IMR-90 (cell line): Measurements from ENCODE around the gene POLR3K. TPM values are rescaled to one million over a fixed set of nuclear protein-coding genes. Genes with fewer than 3 reads are reported as not detected.

Experiments
- ATAC-seq: fragments of 200-7000 bp; cut with Tn5 transposase; 2 replicates; pipeline ENCODE4 v1.9.1; 2020; ENCODE audit warnings: low read depth, mild to moderate bottlenecking, moderate library complexity
- BruUV-seq: library from RNA; stranded (reverse); fragments of 400-500 nt; replicated peaks from 2 replicates; lab custom pipeline; 2021; lab: Mats Ljungman, UMichigan
- CTCF ChIA-PET: fragments of 300-600 bp; formaldehyde crosslinking; extraction: SDS; loops from one replicate; lab custom pipeline; 2021; ENCODE audit warnings: antibody characterized with exemption; lab: Yijun Ruan, JAX
- POLR2A ChIA-PET: fragments of 300-600 bp; sonication (Branson Sonifier 250); formaldehyde crosslinking; loops from one replicate; lab custom pipeline; 2022; ENCODE audit warnings: antibody characterized with exemption; ENCODE audit not compliant: unreplicated experiment; lab: Charles Lee
- DNase-seq: peaks from one replicate; pipeline ENCODE4 v3.0.0; 2013
- H2AFZ ChIP-seq: replicated peaks from 2 replicates; pipeline ENCODE3; 2013; ENCODE audit warnings: low read length, mild to moderate bottlenecking; ENCODE audit not compliant: poor library complexity
- H2AK5ac ChIP-seq: 2 replicates; pipeline ENCODE4 v1.6.1; 2013; ENCODE audit warnings: low read depth, low read length, inconsistent platforms
- H2AK9ac ChIP-seq: replicated peaks from 2 replicates; pipeline ENCODE3; 2013; ENCODE audit warnings: mild to moderate bottlenecking, low read depth, low read length, moderate library complexity; ENCODE audit not compliant: poor library complexity
- H2BK120ac ChIP-seq: 2 replicates; pipeline ENCODE4 v1.6.1; 2013; ENCODE audit warnings: low read depth, low read length, inconsistent platforms
- H2BK15ac ChIP-seq: 3 replicates; pipeline ENCODE4 v1.6.1; 2013; ENCODE audit warnings: low read depth, low read length, inconsistent platforms
- H2BK20ac ChIP-seq: 2 replicates; pipeline ENCODE4 v1.6.1; 2013; ENCODE audit warnings: low read depth, mild to moderate bottlenecking, inconsistent platforms, low read length, moderate library complexity
- H2BK5ac ChIP-seq: 2 replicates; pipeline ENCODE4 v1.6.1; 2013; ENCODE audit warnings: mild to moderate bottlenecking, low read depth, low read length, inconsistent platforms; ENCODE audit not compliant: poor library complexity, severe bottlenecking
- H3K14ac ChIP-seq: replicated peaks from 2 replicates; pipeline ENCODE4 v1.6.1; 2013; ENCODE audit warnings: low read depth, low read length, inconsistent platforms
- H3K18ac ChIP-seq: 2 replicates; pipeline ENCODE4 v1.6.1; 2013; ENCODE audit warnings: low read depth, low read length, control low read depth
- H3K23ac ChIP-seq: 2 replicates; pipeline ENCODE4 v1.6.1; 2013; ENCODE audit warnings: low read depth, low read length, inconsistent platforms
- H3K27ac ChIP-seq: 2 replicates; pipeline ENCODE4 v1.5.1; 2013; ENCODE audit warnings: mild to moderate bottlenecking, control low read depth, low read length; ENCODE audit not compliant: insufficient read depth
- H3K27me3 ChIP-seq: 2 replicates; pipeline ENCODE4 v1.6.1; 2013; ENCODE audit warnings: low read length; ENCODE audit not compliant: control insufficient read depth, insufficient read depth
- H3K36me3 ChIP-seq: 2 replicates; pipeline ENCODE4 v1.6.1; 2013; ENCODE audit warnings: low read length, mixed read lengths; ENCODE audit not compliant: control insufficient read depth, insufficient read depth
- H3K4ac ChIP-seq: 2 replicates; pipeline ENCODE4 v1.6.1; 2013; ENCODE audit warnings: low read depth, low read length, inconsistent platforms
- H3K4me1 ChIP-seq: 2 replicates; pipeline ENCODE4 v1.6.1; 2013; ENCODE audit warnings: low read length, mixed read lengths; ENCODE audit not compliant: control insufficient read depth, insufficient read depth
- H3K4me2 ChIP-seq: 2 replicates; pipeline ENCODE4 v1.6.1; 2013; ENCODE audit warnings: low read depth, mild to moderate bottlenecking, control low read depth, low read length, moderate library complexity
- H3K4me3 ChIP-seq: 2 replicates; pipeline ENCODE4 v1.5.1; 2013; ENCODE audit warnings: low read depth, mild to moderate bottlenecking, control low read depth, low read length, moderate library complexity; ENCODE audit not compliant: insufficient read depth
- H3K56ac ChIP-seq: 2 replicates; pipeline ENCODE4 v1.6.1; 2013; ENCODE audit warnings: low read length, inconsistent platforms; ENCODE audit not compliant: insufficient read depth; ENCODE audit errors: extremely low read depth
- H3K79me1 ChIP-seq, 2 experiments: 2 replicates each; pipeline ENCODE4 v1.6.1; 2013; ENCODE audit warnings: low read length in 2 of 2, inconsistent platforms in 1 of 2, low read depth in 1 of 2
- H3K9ac ChIP-seq: 2 replicates; pipeline ENCODE4 v1.6.1; 2013; ENCODE audit warnings: low read depth, low read length, control low read depth
- H3K9me1 ChIP-seq: 2 replicates; pipeline ENCODE4 v1.6.1; 2013; ENCODE audit warnings: low read length, inconsistent platforms; ENCODE audit not compliant: insufficient read depth
- H3K9me3 ChIP-seq: 2 replicates; pipeline ENCODE4 v1.6.1; 2013; ENCODE audit warnings: low read length; ENCODE audit not compliant: control insufficient read depth, insufficient read depth
- H4K20me1 ChIP-seq: 2 replicates; pipeline ENCODE4 v1.6.1; 2013; ENCODE audit warnings: low read length, inconsistent platforms; ENCODE audit not compliant: insufficient read depth
- H4K5ac ChIP-seq: 2 replicates; pipeline ENCODE4 v1.6.1; 2013; ENCODE audit warnings: mild to moderate bottlenecking, low read depth, low read length, control low read depth
- H4K8ac ChIP-seq, 2 experiments: 2 replicates each; pipeline ENCODE4 v1.6.1; 2013; ENCODE audit warnings: low read depth in 2 of 2, low read length in 2 of 2, control low read depth in 1 of 2, inconsistent platforms in 1 of 2
- H4K91ac ChIP-seq: 2 replicates; pipeline ENCODE4 v1.6.1; 2013; ENCODE audit warnings: low read depth, low read length, inconsistent platforms; ENCODE audit not compliant: insufficient read depth
- BHLHE40 ChIP-seq: fragments of 150-350 bp; IDR thresholded peaks from 2 replicates; pipeline ENCODE4 v1.6.1; 2016; ENCODE audit warnings: mild to moderate bottlenecking, low read depth, low read length
- CHD1 ChIP-seq: IDR thresholded peaks from 2 replicates; pipeline ENCODE4 v1.6.1; 2012; ENCODE audit warnings: low read depth, low read length, improper control_type of control experiment
- POLR2A ChIP-seq: IDR thresholded peaks from 2 replicates; pipeline ENCODE4 v1.6.1; 2012; ENCODE audit warnings: mild to moderate bottlenecking, low read depth, low read length
- RCOR1 ChIP-seq: IDR thresholded peaks from 2 replicates; pipeline ENCODE4 v1.6.1; 2012; ENCODE audit warnings: mild to moderate bottlenecking, low read length, improper control_type of control experiment; ENCODE audit not compliant: insufficient replicate concordance
- WGBS, 2 experiments: methylation state at CpG; one replicate each; pipeline versions ENCODE4 v1.1.5 to v1.1.7; 2013; ENCODE audit warnings: missing lambda C conversion rate in 2 of 2; ENCODE audit not compliant: insufficient read length in 1 of 2; ENCODE audit errors: extremely low coverage in 2 of 2; 5-methylcytosine and 5-hydroxymethylcytosine counted together
- dilution Hi-C: fragments of 300-500 bp; cut with HindIII; formaldehyde crosslinking; loops from one replicate; pipeline ENCODE4 v1.14.3; 2018; ENCODE audit warnings: low sequenced_read_pairs; ENCODE audit not compliant: unreplicated experiment
- in situ Hi-C: fragments of 300-500 bp; cut with MboI; formaldehyde crosslinking; loops from 3 replicates; pipeline ENCODE4 v1.14.3; 2019; ENCODE audit warnings: low sequenced_read_pairs, inconsistent platforms, mixed read lengths
- intact Hi-C: fragments of 100-400 bp; cut with micrococcal nuclease; formaldehyde crosslinking; loops from 2 replicates; pipeline ENCODE4 v1.10.0; 2022
- polyA plus RNA-seq, 3 experiments: library from polyadenylated mRNA; depleted of rRNA; stranded (reverse); fragments of >200 nt; gene quantifications; 2 replicates each; pipeline ENCODE4 v1.2.3, GENCODE V29; 2012; ENCODE audit warnings: low replicate concordance in 1 of 3
- total RNA-seq: library from RNA; depleted of rRNA; stranded (reverse); fragments of >200 nt; gene quantifications from 2 replicates; pipeline ENCODE4 v1.2.3, GENCODE V29; 2012

POLR3K gene
- total and polyA plus RNA-seq, 2 of the 4 experiments (the other 2 are of a cell fraction), result 9.0 to 39.5 TPM

- intact Hi-C loops (no loop called here), in situ Hi-C loops (no loop called here), dilution Hi-C loops (no loop called here)
- Histone ChIP-seq H3K79me1 (peaks cover 12 to 68% of the 10 kb centered on the region in 2 experiments; a peak in 3 of 4 replicates), H3K36me3 (peaks cover 72% of the 10 kb centered on the region), H3K9ac (no peak overlapping the region), H3K27me3 (no peaks in the 10 kb centered on the region), H4K20me1 (peaks cover 31% of the 10 kb centered on the region), H4K5ac (no peak overlapping the region), H2AFZ (no peak overlapping the region), H2BK120ac (no peak overlapping the region), H3K14ac (no peak overlapping the region), H2BK20ac (no peak overlapping the region), H4K8ac (no peak overlapping the region), H3K56ac (no peak overlapping the region), H2AK9ac (no peak overlapping the region), H3K4me1 (peaks cover 18% of the 10 kb centered on the region), H3K4me2 (no peak overlapping the region), H3K18ac (no peak overlapping the region), H3K4me3 (no peak overlapping the region), H3K9me1 (0 out of 2 replicates have a peak, but pooled peaks cover 10% of the 10 kb centered on the region), H2AK5ac (no peak overlapping the region), H2BK5ac (no peak overlapping the region), H3K23ac (no peak overlapping the region), H3K4ac (no peak overlapping the region), H4K91ac (no peak overlapping the region), H3K27ac (no peak overlapping the region), H2BK15ac (no peak overlapping the region), H3K9me3 (no peaks in the 10 kb centered on the region)
- ATAC-seq, result no peak
- POLR2A ChIA-PET, result no interaction called here
- BruUV-seq, result no TSS peak
- no peak for TF ChIP-seq POLR2A
- TF ChIP-seq RCOR1, result no peak
- TF ChIP-seq CHD1, result no peak
- no peak for TF ChIP-seq BHLHE40
- CTCF ChIA-PET, result no interaction called here
- DNase-seq, result no peak
- WGBS, 2 experiments, result 100% methylated on average over 5 of the region's 14 CpGs; no CpG with 5 or more reads in 1 of the 2 experiments
These were observed 35.2 kb upstream of the POLR3K start for GRCh38 chr16:88613-89012.
